CD4-positive, alpha-beta T cell treated with Interleukin-2 at 100 ng/mL for 4 hours (primary cell): ENCODE results near the gene SPC25.

ENCODE experiments used
- DNase-seq: peaks from one replicate; pipeline ENCODE4 v3.0.0-alpha.2; 2020; ENCODE audit warnings: low spot score

The SPC25 gene

GRCh38 chr2:168841445-168841844, 48.8 kb downstream of the SPC25 start:
- no peak for DNase-seq

- no peak for DNase-seq
Measured at GRCh38 chr2:168835969-168836368, 54.3 kb downstream of the SPC25 start.

GRCh38 chr2:168831662-168832061, 58.6 kb downstream of the SPC25 start:
- DNase-seq: no peak

- DNase-seq: no peak
Measured at GRCh38 chr2:168830958-168831357, 59.3 kb downstream of the SPC25 start.

GRCh38 chr2:168825126-168825525, 65.1 kb downstream of the SPC25 start:
- DNase-seq: no peak

- DNase-seq: no peak
Measured at GRCh38 chr2:168821992-168822391, 68.2 kb downstream of the SPC25 start.

- DNase-seq: no peak
Measured at GRCh38 chr2:168821577-168821976, 68.7 kb downstream of the SPC25 start.
